DND-41 (cell line): Measurements from ENCODE around the gene ADD1.

Experiments
- EZH2 ChIP-seq: IDR thresholded peaks from 3 replicates; pipeline ENCODE4 v1.6.1; 2012; ENCODE audit warnings: borderline replicate concordance, low read depth, mild to moderate bottlenecking, moderate library complexity, low read length, inconsistent platforms; ENCODE audit not compliant: severe bottlenecking
- TF ChIP-seq, protein P1 (sequence below): IDR thresholded peaks from 2 replicates; pipeline ENCODE4 v1.5.1; 2012; ENCODE audit warnings: borderline replicate concordance, low read length, moderate library complexity, mild to moderate bottlenecking; ENCODE audit not compliant: poor library complexity, severe bottlenecking; ENCODE audit errors: extremely low read depth

DNA sequence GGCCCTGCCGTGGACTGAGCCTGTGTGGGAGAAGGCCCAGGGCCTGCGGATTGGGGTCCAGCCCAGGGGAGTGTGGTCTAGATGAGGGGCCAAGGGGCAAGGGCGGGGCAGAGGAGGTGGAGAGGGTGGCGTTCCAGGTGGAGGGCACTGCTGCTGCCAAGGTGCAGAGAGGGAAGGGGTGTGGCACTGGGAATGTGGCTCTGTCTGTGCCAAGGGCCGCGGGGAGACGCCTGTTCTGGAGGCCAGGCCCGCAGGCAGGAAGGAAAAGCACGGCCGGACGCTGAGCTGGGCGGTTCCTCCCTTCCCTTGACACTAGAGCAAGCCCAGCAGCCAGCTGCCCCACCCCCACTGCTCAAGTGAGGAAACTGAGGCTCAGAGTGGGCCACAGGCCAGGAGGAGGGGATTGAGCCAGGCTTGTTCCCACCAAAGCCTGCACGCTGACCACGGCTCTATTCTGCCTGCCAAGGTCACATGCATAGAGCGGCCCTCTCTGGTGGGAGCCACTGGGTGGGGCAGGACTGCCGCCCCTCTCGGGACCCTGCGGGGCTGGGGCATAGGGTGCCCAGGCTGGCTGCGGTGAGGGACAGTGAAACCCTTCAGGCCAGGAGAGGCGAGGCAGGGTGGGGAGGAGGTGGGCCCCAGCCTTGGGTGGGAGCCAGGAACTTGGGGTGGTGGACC is 37.8 kb upstream of the ADD1 start:
- TF ChIP-seq, protein P1, sequence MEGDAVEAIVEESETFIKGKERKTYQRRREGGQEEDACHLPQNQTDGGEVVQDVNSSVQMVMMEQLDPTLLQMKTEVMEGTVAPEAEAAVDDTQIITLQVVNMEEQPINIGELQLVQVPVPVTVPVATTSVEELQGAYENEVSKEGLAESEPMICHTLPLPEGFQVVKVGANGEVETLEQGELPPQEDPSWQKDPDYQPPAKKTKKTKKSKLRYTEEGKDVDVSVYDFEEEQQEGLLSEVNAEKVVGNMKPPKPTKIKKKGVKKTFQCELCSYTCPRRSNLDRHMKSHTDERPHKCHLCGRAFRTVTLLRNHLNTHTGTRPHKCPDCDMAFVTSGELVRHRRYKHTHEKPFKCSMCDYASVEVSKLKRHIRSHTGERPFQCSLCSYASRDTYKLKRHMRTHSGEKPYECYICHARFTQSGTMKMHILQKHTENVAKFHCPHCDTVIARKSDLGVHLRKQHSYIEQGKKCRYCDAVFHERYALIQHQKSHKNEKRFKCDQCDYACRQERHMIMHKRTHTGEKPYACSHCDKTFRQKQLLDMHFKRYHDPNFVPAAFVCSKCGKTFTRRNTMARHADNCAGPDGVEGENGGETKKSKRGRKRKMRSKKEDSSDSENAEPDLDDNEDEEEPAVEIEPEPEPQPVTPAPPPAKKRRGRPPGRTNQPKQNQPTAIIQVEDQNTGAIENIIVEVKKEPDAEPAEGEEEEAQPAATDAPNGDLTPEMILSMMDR: no peak
- TF ChIP-seq EZH2: no peak
